NCI-H1092 treated with DMSO at 0.1 percent for 48 hours (cell line): ENCODE data around the gene FBXO24.

Source experiments
- DNase-seq: peaks from one replicate; lab custom pipeline; 2025; lab: John Stamatoyannopoulos, UW

FBXO24 gene

GRCh38 chr7:100590077-100590737 is 4.1 kb downstream of the FBXO24 start:
- no peak for DNase-seq

GRCh38 chr7:100591596-100591995 is 5.5 kb downstream of the FBXO24 start:
- DNase-seq = no peak

GRCh38 chr7:100595188-100595587 is 9.1 kb downstream of the FBXO24 start:
- DNase-seq = no peak

- DNase-seq = no peak
Observed at GRCh38 chr7:100598425-100598824, 12.3 kb downstream of the FBXO24 start.

- DNase-seq = no peak
Observed at GRCh38 chr7:100599911-100600729, 14.0 kb downstream of the FBXO24 start.

- no peak for DNase-seq
Observed at GRCh38 chr7:100600730-100601038, 14.6 kb downstream of the FBXO24 start.

GRCh38 chr7:100602889-100603725 is 17.0 kb downstream of the FBXO24 start:
- no peak for DNase-seq

GRCh38 chr7:100603726-100604027 is 17.5 kb downstream of the FBXO24 start:
- DNase-seq = no peak

- DNase-seq = peak; percentile 38
Observed at GRCh38 chr7:100604028-100604975, 18.2 kb downstream of the FBXO24 start.

- DNase-seq = no peak
Observed at GRCh38 chr7:100604976-100605911, 19.1 kb downstream of the FBXO24 start.

GRCh38 chr7:100606313-100606712 is 20.2 kb downstream of the FBXO24 start:
- no peak for DNase-seq

- no peak for DNase-seq
Observed at GRCh38 chr7:100607111-100607510, 21.0 kb downstream of the FBXO24 start.

- DNase-seq = no peak
Observed at GRCh38 chr7:100609958-100610357, 23.8 kb downstream of the FBXO24 start.

GRCh38 chr7:100611983-100612729 is 26.0 kb downstream of the FBXO24 start, which contains the start of gene MOSPD3:
Gene MOSPD3, plus strand, starts transcription at chr7:100612540. Its CDS starts 252 bp downstream, at chr7:100612792.
- peak; percentile 100 for DNase-seq

GRCh38 chr7:100612730-100613390 is 26.7 kb downstream of the FBXO24 start:
- DNase-seq = peak; percentile 23

GRCh38 chr7:100613412-100614175 is 27.5 kb downstream of the FBXO24 start:
- DNase-seq = no peak

- no peak for DNase-seq
Observed at GRCh38 chr7:100614308-100614861, 28.3 kb downstream of the FBXO24 start.

- DNase-seq = no peak
Observed at GRCh38 chr7:100620239-100620638, 34.1 kb downstream of the FBXO24 start.
